Fibroblast of mammary gland (primary cell): Measurements from ENCODE around the gene RBMS3.

Experiments used
- DNase-seq: peaks from one replicate; pipeline ENCODE4 v3.0.0-alpha.2; 2010; ENCODE audit warnings: low read depth
- H3K4me3 ChIP-seq: 2 replicates; pipeline ENCODE4 v1.5.1; 2011; ENCODE audit warnings: low read depth, mild to moderate bottlenecking, low read length, moderate library complexity; ENCODE audit not compliant: control insufficient read depth
- CTCF ChIP-seq: conservative IDR thresholded peaks from 2 replicates; pipeline ENCODE4 v1.5.1; 2011; ENCODE audit warnings: low read depth, low read length, inconsistent platforms; ENCODE audit not compliant: control insufficient read depth, insufficient read depth

RBMS3 gene

GRCh38 chr3:29601861-29602585, 321.2 kb downstream of the RBMS3 start:
- no peak for DNase-seq
- H3K4me3 ChIP-seq: no peak overlapping the region
- no peak for TF ChIP-seq CTCF

GRCh38 chr3:29605845-29606244, 325.0 kb downstream of the RBMS3 start:
- peak; percentile 73 for DNase-seq
- H3K4me3 ChIP-seq: no peak overlapping the region
- TF ChIP-seq CTCF: no peak

- TF ChIP-seq CTCF: no peak
- DNase-seq: no peak
- no peak overlapping the region for H3K4me3 ChIP-seq
Observed at GRCh38 chr3:29606416-29606815, 325.5 kb downstream of the RBMS3 start.

GRCh38 chr3:29608414-29609327, 327.8 kb downstream of the RBMS3 start:
- no peak for TF ChIP-seq CTCF
- H3K4me3 ChIP-seq: no peak overlapping the region

GRCh38 chr3:29609328-29609811, 328.5 kb downstream of the RBMS3 start:
- no peak for TF ChIP-seq CTCF
- no peak for DNase-seq
- no peak overlapping the region for H3K4me3 ChIP-seq

More at GRCh38 chr3:29608414-29609327, 327.8 kb downstream of the RBMS3 start:
- DNase-seq: no peak

GRCh38 chr3:29610781-29611180, 329.9 kb downstream of the RBMS3 start:
- no peak for TF ChIP-seq CTCF
- no peak for DNase-seq
- no peak overlapping the region for H3K4me3 ChIP-seq
